ENCODE measurements around the gene TEKT2. TPM values are rescaled to one million over a fixed set of nuclear protein-coding genes. Genes with fewer than 3 reads are reported as not detected.

Gene TEKT2
- total and polyA plus RNA-seq, 2 of the 8 experiments (the other 6 are each of a cell fraction or from before 2014, with no cell fraction given), result 1.6 to 1.7 TPM

- no peak for TF ChIP-seq ATF2 (IDR thresholded peaks at IDR 0.05; ENCODE audit: low read length)
- no peak for TF ChIP-seq NANOG (IDR thresholded peaks at IDR 0.05; ENCODE audit: insufficient read depth, low read depth, low read length, poor library complexity, severe bottlenecking)
- no peak for TF ChIP-seq GTF2F1 (IDR thresholded peaks at IDR 0.05; ENCODE audit: borderline replicate concordance, low read depth, low read length)
- TF ChIP-seq NRF1 (IDR thresholded peaks at IDR 0.05; ENCODE audit: low read depth, low read length), result no peak
- TF ChIP-seq E2F6 (IDR thresholded peaks at IDR 0.05), result no peak
- no peak for TF ChIP-seq SP2 (IDR thresholded peaks at IDR 0.05; ENCODE audit: low read length)
- no peak for TF ChIP-seq GABPA (IDR thresholded peaks at IDR 0.05; ENCODE audit: borderline replicate concordance, insufficient read depth, low read length)
- no peak for TF ChIP-seq CEBPB (IDR thresholded peaks at IDR 0.05; ENCODE audit: low read depth, low read length)
- TF ChIP-seq KDM4A (IDR thresholded peaks at IDR 0.05; ENCODE audit: low read depth, low read length, severe bottlenecking), result no peak
Observed at GRCh38 chr1:36115931-36116330, 32.0 kb downstream of the TEKT2 start (continued).
